Cerebellar nuclear complex (tissue), 1 donor: ENCODE measurements around the gene MRPL38.

ENCODE experiments used
- DNase-seq, 2 experiments: peaks; one replicate each; lab custom pipeline; 2025; lab: John Stamatoyannopoulos, UW

The MRPL38 gene

DNA sequence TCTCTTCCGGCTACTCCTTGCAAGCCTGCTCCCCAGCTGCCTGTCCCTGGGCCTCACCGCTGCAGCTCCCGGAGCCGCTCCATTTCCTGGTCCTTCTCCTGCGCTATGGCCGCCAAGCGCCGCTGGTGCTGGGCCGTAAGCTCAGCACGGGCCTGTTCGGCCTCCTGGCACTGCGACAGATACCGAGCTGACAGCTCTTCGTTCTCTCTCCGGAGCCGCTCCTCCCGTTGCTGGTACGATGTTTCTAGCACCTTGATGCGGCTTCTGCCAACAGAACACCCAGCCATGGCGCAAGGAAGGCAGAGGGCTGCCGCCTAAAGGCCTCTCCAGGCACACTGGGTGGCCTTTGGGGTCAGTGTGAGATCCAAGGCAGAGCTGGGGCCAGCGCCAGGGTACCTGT lies 14.9 kb upstream of the MRPL38 start:
- no peak for DNase-seq

DNA sequence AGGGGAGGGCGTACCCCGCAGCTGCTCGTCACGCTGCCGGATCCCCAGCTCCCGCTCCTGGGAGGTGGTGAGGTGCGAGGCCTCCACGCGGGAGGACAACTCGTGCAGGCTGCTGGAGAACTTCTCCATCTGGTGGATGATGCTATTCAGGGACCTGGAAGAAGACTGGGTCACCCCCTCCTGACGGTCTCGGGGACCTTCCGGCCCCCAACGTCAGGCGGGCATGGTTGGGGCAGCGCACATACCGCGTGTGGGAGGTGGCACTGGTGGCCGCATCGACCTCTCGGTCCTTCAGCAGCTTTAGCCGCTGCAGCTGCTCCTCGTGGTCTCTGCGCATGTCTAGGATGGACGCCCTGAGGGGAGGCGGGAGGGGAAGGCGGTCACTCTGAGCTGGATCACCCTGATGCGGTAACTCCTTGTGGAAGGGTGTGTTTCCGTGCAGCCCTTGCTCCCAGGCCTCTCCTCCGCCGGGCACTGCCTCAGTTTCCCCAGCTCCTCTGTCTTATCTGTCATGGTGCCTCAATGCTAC lies 13.3 kb upstream of the MRPL38 start:
- no peak for DNase-seq

DNA sequence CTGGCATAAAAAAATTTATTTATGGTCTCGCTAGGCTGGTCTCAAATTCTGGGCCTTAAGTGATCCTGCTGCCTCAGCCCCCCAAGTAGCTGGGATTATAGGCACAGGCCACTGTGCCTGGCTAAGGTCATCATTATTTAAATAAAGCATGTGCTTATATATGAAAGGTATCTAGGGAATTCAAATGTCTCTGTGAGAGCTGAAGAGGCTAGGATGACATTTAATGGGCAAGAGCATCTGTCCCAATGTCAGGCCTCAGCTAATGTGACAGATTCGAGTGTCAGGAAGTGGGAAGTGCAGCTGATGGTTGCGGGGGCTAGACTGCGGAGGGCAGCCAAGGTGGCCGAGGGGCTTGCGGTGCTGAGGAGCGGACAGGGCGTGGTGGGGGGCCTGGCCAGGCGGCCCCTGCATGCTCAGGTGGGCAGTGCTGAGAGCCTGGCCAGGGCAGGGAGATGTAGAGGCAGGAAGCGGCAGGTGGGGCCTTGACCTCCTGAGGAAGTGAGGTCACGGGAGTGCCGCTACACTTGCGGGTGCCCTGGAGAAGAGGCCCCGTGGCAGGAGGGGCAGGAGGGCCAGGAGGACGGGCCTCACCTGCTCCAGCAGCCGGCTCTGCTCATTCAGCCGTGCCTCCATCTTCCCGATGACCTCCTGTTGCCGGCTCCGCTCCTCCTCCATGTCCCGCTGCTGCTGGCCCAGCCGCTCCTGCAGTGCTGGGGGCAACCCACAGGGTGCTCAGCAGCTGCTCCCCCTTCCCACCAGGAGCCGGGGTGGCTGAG lies 12.6 kb upstream of the MRPL38 start:
- no peak for DNase-seq

DNA sequence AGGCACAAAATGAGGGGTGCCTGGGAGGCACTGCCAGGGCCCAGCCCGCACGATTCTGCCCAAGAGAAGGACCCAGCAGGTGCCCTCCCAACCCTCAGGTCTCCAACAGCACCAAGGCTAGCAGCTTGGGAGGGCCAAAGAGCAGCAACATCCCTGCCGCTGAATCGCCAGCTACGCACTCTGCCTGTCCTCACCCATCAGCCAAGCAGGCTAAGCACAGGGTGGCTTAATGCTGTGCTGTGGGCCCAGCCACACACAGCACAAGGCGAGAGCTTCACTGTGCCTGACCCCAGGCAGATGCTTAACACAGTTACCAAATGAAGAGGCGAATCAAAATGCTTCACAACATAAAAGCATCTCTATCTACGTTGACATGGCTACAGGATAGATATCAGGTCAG lies 10.6 kb upstream of the MRPL38 start:
- no peak for DNase-seq

DNA sequence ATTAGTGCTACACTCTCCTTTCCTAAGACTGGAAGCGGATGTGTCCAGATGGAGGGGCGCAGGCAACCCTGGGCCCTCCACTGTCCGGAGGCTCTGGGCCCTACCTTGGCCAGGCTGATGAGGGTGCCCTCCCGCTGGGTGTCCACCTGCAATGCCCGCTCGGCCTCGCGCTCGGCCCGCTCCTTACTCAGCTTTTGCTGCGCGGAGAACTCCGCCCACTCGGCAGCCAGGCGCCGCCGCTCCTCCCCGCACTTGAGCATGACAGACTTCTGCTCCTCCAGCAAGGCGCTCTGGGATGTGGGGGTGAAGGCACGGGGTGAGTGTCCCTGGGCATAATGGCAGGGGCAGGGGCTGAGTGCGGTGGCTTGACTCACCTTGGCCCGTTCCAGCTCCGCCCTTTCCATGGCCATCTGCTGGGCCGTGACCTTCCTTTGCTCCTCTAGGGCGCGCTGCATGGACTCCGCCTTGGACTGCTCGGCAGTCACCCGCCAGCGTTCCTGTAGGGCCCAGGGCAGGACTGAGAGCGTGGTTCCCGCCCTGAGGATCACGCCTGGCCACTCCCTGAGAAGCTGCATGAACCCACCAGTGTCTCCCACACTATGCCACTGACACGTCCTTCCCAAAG lies 10.1 kb upstream of the MRPL38 start:
- no peak for DNase-seq

DNA sequence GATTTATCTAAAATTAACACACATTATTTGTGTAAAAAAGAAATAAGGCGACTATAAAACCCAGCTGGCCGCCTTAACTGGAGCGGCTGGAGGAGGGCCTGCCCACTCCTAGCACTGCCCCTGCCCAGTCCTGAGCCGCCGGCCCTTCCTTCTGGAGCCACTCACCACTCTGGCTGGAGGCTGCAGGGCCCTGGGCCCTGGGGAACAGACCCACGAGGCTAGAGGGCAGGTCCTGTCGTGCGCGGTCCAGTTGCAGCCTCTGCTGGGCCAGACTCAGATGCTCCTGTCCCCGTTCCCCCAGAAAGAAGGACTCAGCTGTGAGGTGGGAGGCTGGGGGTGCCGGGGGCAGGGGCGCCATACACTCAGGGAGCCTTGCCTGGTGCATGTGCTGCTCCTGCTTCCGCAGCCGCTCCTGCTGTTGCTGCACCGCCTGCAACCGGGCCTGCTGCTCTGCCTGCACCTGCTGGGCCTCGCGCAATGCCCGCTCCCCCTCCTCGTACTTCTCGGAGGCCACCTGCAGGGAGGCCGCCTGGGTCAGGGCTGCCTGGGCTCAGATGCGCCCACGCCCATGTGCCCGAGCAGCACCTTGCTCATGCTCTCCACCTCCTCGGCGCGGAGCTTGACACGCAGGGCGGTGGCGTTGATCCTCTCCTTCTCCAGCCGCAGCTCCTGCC lies 9.0 kb upstream of the MRPL38 start:
- DNase-seq = no peak

DNA sequence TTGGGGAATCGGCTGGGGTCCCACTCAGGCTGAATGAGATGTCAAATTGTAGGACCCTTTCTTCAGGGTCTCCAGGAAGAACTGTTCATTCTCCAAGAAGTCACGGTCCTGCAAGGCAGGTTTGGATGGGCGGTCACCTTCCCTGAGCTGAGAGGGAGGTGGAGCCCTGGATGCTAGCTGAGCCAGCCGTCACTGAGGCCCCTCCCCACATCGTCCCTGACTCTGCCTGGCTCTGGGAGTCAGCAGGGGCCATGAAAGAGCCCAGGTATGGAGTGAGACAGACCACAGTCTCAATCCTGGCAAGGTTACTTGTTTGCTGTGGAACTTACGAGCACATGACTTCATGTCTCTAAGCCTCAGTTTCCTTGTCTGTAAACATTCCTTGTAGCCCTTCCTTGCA lies 6.0 kb upstream of the MRPL38 start:
- DNase-seq = no peak

DNA sequence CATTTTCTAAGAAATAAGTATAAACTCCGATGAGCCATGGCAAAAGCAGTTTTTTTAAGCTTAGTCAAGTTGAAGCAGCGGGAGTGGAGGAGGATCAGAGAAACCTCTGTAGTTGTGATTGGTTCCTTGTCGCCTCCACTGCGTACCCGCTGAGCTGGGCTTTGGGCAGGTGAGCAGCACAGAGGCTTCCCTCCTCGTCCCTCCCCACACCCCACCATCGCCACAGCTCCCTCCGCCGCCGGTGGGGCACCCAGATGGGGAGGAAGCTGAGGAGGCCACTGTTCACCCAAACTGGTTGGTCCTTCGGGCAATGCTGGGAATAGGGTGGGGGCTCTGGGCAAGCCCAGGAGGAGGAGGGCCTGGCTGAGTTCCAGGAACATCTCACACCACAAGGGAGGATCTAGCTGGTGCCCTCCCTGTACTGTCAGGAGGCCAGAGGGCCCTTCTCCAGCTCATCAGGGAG lies 5.2 kb upstream of the MRPL38 start:
- DNase-seq = no peak

DNA sequence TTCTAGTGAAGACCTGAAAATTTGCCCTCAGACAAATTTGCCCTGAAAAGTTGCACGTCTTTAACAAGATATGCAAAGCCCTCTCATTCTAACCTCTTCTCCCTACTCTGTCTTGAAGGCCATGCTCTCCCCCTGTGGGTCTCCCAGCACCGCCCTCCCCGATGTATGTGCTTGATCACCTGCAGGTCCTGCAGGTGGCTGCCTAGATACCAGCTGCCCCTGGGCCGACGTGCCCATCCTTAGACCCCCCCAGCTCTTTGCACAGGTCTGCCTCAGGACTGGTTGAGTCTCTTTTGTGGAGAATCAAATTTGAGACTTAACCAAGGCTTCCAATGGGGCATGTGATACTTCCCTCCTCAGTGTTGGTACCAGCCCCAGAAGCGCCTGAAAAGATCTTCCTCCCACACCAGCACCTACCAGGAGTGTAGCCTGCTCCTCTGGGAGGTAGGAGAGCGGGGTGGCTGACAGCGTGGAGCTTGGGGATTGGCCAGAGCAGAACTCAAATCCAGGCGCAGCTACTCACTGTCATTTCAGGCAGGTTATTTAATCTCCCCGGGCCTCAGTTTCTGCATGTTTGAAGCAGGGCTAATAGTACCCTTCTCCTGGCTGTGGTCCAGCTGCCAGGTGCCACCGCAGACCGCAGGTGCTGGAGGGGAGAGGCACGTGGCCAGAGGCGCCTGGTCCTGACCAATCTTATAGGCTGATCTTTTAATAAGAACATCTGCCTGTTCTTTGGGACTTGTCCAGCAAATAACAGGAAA lies 4.5 kb upstream of the MRPL38 start:
- DNase-seq = no peak

DNA sequence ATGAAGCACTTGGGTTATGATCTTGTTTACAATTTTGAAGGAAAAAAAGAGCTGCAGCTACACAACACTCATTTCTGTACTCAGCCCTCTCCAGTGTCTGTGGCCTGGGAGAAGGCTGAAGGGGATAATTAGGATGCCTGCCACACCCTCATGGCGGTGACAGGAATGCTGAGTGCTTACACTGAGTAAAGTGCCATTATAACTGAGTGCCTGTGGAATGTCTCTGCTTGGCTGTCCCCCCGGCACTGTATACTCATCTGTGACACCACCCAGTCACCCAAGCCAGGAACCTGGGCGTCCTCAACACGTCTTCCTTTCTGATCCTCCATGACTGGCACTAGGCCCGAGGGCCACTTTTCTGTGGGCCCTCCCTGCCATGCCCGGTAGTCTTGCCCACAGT lies 3.5 kb upstream of the MRPL38 start:
- no peak for DNase-seq

DNA sequence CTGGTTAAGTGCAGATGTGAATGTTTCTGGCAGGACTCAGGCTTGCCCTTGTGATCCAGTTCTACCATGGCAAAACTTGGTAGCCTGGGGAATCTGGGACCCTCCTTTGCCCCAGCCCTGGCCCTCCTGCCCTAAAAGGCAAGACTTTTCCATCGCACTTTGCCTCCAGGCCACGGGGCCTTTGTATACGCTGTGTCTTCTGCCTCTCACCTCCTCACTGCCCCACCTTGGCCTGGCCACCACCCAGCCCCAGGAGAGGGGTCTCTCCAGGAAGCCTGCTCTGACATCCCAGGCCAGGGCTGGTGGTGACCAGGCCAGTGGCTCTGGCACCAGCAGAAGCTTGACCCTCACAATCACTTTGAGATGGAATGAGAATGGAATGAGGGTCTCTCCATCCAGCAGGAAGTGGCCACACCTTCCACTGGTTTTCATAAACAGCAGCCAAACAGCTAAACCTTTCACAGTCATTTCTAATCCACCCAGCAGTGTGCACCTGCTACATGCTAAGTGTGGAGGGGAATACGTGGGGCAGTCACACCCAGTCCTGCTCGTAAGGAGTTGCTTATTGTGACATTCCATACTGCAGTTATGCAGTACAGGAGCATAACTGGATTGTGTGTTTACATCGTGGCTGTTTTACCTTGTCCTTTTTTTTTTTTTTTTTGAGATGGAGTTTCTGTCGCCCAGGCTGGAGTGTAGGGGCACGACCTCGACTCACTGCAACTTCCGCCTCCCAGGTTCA lies 1.6 kb upstream of the MRPL38 start:
- DNase-seq = no peak

DNA sequence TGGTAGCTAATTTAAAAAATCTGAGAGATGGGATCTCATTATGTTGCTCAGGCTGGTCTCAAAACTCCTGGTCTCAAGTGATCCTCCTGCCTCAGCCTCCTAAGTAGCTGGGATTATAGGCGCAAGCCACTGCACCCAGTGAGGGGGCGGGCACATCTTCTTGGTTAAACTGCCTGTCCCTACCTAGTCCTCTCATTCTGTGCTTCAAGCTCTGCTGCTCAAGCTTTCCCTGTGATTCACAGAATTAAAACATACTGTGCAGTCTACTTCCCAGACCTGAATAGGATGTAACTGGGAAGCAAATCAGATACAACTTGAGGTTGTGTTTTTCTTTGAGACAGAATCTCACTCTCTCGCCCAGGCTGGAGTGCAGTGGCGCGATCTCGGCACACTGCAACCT lies 2.3 kb downstream of the MRPL38 start:
- DNase-seq = no peak

DNA sequence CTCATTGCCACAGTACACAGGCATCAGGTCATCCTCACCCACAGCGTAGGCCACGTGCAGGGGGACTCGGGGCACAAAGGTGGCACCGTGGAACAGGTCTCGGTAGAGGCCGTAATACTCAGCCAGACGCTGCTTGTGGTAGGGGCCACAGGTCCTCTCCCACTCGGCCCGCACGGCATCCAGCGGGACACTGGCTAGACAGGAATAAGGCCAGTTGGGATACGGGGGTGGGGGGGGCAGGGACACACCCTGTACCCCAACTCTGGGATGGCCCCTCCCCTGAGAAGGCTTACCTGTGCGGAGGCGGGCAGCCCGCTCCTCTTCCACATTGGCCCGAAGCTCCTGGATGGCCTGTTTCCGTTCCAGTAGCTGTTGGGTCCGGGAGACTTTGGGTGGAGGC lies 3.0 kb downstream of the MRPL38 start:
- no peak for DNase-seq

DNA sequence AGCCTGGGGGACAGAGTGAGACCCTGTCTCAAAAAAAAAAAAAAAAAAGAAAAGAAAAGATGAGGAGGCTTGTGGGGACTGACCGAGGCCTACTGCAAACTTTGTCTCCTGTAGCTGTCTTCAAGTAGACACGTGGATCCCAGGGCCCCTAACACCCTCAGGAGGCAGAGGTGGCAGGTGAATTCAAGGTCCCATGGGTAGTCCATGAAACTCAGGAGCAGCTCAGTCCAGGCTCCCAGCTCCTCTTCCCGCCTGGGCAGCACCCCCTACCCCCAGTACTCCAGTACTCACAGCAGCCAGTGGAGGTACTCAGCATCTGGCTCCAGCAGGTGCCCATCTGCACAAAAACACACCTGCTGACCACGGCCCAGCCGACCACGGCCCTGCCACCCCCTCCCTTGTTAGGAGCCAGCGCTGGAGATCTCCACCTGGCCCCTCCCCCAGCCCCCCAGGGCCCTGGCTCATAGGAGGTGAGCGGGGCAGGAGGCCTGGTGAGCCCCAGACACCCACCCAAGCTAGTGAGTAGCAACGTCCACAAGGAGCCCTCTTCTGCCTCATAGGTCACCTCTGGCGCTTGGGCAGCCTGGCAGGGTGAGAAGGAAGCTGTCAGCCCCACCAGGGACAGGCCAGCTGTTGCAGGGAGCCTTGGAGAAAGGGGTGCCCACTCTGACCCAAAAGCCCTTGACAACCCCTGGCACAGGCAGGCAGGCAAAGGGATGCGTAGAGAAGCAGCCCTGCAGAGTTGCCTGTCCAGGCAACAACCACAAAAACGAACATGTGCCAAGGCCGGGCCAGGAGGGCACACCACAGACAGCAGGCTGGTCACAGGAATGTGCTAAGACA lies 3.8 kb downstream of the MRPL38 start:
- no peak for DNase-seq

DNA sequence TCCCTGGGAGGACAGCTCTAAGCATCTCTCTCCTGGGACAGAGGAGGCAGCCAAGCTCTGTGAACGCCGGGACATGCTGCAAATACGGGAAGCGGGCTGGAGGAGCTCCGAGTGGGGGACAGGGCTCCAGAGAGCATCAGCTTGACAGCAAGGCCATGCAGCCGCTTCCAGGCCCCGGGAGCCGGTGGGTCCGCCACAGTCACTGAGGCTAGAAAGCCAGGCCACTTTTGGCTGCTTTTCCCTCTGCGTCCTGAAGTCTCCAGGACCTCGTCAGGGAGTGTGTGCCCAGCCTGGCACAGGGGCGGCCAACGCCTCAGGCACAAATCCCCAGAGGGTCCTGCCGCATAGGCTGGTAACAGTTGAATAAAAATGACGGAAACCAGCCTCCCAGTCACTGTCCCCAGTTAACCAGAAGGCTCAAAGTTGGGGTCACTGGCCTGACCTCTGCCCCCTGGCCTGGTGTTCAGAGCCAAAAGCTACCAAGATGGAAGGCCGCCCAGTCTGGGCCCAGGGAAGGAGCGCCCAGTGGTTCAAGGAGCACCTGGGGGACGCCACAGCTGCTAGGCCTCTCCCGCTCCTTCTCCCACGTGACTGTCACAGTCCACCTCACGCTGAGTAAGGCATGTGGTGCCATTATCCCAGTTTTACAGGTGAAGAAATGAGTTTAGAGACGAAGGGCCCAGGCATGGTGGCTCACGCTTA lies 4.8 kb downstream of the MRPL38 start:
- DNase-seq = no peak

DNA sequence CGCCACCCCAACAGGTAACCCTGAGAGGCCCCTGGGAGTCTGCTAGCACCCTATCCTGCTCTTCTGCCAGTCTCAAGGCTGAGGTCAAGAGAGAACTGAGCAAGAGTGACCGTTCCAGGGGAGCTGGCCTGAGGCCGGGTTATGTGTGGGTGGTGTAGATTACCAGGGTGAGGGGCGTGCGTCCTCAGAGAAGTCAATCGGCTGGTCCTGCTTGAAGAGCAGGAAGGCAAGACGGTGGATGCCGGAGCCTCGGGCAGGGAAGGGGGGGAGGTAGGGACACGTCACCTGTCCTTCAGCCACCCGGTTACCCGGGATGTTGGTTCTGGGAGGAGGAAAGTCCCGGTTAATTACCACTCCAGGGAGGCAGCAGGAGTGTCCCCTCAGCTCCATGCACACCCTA lies 5.3 kb downstream of the MRPL38 start:
- DNase-seq = no peak

DNA sequence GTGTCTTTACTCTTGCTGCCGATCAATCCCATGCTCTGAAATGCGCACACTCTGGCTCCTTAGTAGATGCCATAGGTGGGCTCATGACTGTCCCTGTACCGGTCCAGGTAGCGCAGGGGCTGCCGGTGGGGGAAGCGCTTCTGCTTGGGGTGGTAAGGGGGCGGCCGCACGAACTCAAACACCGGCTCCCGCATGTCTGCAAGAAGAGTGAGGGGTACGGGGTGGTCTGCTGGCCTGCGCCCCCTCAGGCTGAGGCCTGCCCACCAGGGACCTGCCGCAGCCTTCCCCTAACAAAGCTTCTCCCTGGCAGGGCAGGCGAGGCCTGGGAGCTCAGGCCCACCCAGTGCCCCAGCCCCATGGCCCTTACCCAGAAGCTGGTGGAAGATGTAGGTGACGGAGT lies 5.9 kb downstream of the MRPL38 start:
- DNase-seq = no peak

DNA sequence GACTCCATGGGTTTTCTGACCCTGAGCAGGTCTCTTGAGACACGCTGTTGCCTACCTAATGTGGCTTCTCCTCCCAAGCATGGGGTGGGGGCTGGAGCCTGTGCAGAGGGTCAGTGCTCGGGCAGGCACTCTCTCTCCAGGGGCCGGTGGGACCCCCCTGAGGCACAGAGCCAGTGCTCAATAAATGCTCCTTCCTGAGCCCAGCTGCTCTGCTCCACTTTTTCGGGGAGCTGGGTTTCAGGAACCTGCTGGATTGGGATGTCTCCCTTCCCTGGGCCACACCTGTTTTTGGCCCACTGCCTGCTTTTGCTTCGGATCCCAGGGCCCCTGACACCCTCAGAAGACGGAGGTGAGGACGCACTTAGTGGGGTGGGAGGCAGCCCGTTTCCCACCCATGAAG lies 6.6 kb downstream of the MRPL38 start:
- DNase-seq = no peak

DNA sequence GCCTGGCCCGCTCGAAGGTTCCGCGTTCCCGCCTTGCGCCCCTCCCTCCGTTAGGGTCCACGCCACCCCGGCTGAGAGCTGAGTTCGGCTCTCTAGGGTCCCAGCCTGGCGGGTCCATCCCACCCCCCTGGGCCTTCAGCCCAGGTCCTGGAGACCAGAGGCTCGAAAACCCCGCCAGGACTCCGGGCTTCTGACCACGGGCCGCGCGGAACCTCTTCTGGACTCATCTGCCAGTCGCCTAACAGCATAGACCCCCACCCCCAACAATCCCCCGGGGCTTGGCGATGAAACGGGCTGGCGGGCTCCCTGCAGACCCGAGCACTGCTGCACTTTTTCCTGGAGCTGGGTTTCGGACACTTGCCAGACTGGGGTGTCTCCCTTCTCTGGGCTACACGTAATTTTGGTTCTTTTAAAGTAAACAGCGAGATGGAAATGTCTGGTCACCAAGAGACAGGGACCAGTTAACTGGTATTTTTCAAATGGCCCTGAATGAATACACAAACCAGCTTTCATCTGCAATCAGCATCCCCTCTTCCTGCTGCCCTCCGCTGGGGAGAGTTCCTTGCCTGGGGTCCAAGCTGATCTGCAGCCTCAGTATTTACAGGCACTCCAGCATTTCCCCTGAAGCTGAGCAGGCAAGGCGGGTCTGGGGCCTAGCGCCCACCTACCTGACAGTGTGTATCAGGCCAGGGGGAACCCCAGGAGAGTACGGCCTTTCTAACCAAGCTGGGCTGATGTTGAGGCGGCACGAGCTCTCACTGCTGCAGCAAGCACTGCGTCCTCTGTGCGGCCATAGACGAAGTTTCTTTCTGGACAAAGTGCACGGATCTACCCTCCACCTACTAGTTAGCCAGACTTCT lies 7.3 kb downstream of the MRPL38 start:
- no peak for DNase-seq
